Glutamatergic neuron (in vitro differentiated cells): Measurements from ENCODE around the gene MRC2. TPM values are rescaled to one million over a fixed set of nuclear protein-coding genes. Genes with fewer than 3 reads are reported as not detected.

ENCODE experiments used
- DNase-seq: peaks from one replicate; pipeline ENCODE4 v3.0.0; 2022
- H3K27ac Mint-ChIP-seq: one replicate; pipeline ENCODE4 v1.8.0; 2020; ENCODE audit warnings: mild to moderate bottlenecking, mixed read lengths, inconsistent platforms; ENCODE audit not compliant: unreplicated experiment
- H3K27me3 Mint-ChIP-seq: one replicate; pipeline ENCODE4 v1.8.0; 2020; ENCODE audit warnings: mild to moderate bottlenecking, moderate library complexity, mixed read lengths, inconsistent platforms; ENCODE audit not compliant: unreplicated experiment
- H3K36me3 Mint-ChIP-seq: one replicate; pipeline ENCODE4 v1.8.0; 2020; ENCODE audit warnings: mild to moderate bottlenecking, mixed read lengths, inconsistent platforms; ENCODE audit not compliant: unreplicated experiment
- H3K4me1 Mint-ChIP-seq: one replicate; pipeline ENCODE4 v1.8.0; 2020; ENCODE audit warnings: mild to moderate bottlenecking, low read depth, mixed read lengths, inconsistent platforms; ENCODE audit not compliant: unreplicated experiment
- H3K4me3 Mint-ChIP-seq: one replicate; pipeline ENCODE4 v1.8.0; 2020; ENCODE audit warnings: mild to moderate bottlenecking, mixed read lengths, inconsistent platforms; ENCODE audit not compliant: unreplicated experiment
- H3K9me3 Mint-ChIP-seq: one replicate; pipeline ENCODE4 v1.8.0; 2020; ENCODE audit warnings: mild to moderate bottlenecking, moderate library complexity, mixed read lengths, inconsistent platforms; ENCODE audit not compliant: unreplicated experiment
- CTCF ChIP-seq: fragments of 200-600 bp; sonication (generic); IDR thresholded peaks from one replicate; pipeline ENCODE4 v1.5.0; 2021; ENCODE audit not compliant: partially characterized antibody, unreplicated experiment
- total RNA-seq: library from RNA; stranded (reverse); fragmentation: NEBNext Ultra II Directional; extraction: Animal tissue kit (Norgen Biotek cat#: 25700); gene quantifications from one replicate; pipeline ENCODE4 v1.2.1, GENCODE V29; 2021; ENCODE audit not compliant: unreplicated experiment

MRC2 gene
- total RNA-seq, 1 donor from 2014 or later = 24.0 TPM

DNA sequence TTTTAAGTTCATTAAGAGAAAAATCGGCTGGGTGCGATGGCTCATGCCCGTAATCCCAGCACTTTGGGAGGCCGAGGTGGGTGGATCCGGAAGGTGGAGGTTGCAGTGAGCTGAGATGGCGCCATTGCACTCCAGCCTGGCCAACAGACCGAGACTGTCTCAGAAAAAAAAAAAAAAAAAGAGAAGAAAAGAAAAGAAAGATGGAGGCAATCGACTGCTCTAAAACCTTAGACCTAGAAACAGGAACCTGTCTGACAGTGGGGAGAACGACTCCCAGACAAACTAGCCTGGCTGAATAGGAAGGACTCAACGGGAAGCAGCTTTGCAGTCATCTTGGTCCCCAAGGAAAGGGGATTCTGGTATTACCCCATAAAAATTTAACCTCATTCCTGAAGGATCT, 13.7 kb downstream of the MRC2 start:
- no peak for TF ChIP-seq CTCF
- no peak overlapping the region for H3K27ac Mint-ChIP-seq
- peaks cover 9% of the 10 kb centered on the region for H3K4me1 Mint-ChIP-seq
- no peak for DNase-seq
- H3K9me3 Mint-ChIP-seq = no peaks in the 10 kb centered on the region
- no peaks in the 10 kb centered on the region for H3K27me3 Mint-ChIP-seq
- H3K36me3 Mint-ChIP-seq = no peaks in the 10 kb centered on the region
- no peak overlapping the region for H3K4me3 Mint-ChIP-seq

GRCh38 chr17:62641951-62642350, 14.5 kb downstream of the MRC2 start:
- Mint-ChIP-seq H3K9me3 (no peaks in the 10 kb centered on the region), H3K4me3 (no peak overlapping the region), H3K27me3 (no peaks in the 10 kb centered on the region), H3K27ac (no peak overlapping the region), H3K36me3 (no peaks in the 10 kb centered on the region), H3K4me1 (peaks cover 9% of the 10 kb centered on the region)
- DNase-seq = no peak
- TF ChIP-seq CTCF = no peak

- DNase-seq = no peak
- Mint-ChIP-seq H3K27me3 (no peaks in the 10 kb centered on the region), H3K4me1 (peaks cover 9% of the 10 kb centered on the region), H3K9me3 (no peaks in the 10 kb centered on the region), H3K27ac (no peak overlapping the region), H3K4me3 (no peak overlapping the region), H3K36me3 (no peaks in the 10 kb centered on the region)
- TF ChIP-seq CTCF = no peak
These were observed 16.0 kb downstream of the MRC2 start for GRCh38 chr17:62643496-62643895.

DNA sequence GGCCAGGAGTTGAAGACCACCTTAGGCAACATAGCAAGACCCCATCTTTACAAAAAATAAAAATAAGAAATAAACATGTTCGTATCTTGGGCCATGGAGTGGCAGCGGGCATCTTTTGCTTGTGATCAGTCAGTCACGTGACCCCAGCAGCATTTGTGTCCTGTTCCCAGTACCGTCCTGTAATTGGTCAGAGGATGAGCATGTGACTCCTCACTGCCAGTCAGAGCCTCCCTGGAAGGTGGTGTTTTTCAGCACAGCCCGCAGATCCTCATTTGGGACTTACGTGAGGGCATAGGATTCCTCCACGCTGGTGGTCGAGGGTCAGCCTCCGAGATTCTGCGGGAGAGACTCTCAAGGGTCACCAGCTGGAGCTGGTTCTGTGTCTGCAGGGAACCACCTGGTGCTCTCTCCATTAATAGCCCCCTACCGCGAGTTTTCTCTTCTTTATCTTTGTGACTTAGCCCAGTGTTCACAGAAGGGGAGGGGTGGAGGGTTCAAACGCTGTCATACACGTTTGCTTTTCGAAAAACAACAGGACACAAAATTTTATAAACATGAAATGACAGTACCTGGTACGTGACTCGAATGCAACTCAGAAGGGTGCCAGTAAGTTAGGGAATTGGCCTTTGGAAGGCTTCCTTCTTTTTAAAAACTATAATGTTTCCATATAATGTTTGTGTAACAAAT, 17.2 kb downstream of the MRC2 start:
- Mint-ChIP-seq H3K27ac (peak overlapping the region; percentile 15), H3K4me3 (peak overlapping the region; percentile 27), H3K9me3 (no peaks in the 10 kb centered on the region), H3K36me3 (no peaks in the 10 kb centered on the region), H3K4me1 (peaks cover 15% of the 10 kb centered on the region), H3K27me3 (no peaks in the 10 kb centered on the region)
- no peak for DNase-seq
- no peak for TF ChIP-seq CTCF

DNA sequence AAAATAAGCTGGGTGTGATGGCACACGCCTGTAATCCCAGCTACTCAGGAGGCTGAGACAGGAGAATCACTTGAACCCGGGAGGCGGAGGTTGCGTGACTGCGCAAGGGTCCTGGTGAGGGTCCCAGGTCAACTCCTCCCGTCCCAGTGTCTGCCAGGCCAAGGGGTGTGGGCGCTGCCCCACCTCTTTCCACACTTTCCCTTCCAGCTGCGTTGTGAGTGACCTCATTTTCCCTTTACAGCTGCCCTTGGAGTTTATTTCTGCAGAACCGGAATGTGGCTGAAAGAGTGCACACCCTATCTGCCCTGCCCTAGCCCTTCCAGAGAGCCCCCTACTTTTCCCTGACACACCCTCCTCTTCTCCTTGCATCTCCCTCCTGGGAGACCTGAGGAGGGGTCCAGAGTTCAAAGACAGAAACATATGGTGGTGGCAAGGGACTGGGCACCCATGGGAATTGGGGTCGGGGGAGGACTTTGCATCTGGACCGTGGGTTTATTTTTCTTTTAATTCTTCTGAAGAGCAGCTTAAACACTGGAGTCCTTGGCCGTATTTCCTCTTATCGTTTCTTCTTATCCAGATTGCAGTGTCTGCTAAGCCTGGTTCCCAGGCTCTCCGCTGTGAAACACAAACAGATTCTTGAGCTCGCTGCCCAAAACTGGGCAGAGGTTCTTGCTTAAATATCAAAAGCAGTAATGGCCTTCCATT, 20.9 kb downstream of the MRC2 start:
- Mint-ChIP-seq H3K36me3 (no peaks in the 10 kb centered on the region), H3K27me3 (peaks cover 5% of the 10 kb centered on the region), H3K27ac (no peak overlapping the region), H3K4me3 (no peak overlapping the region), H3K9me3 (peaks cover 6% of the 10 kb centered on the region), H3K4me1 (peaks cover 22% of the 10 kb centered on the region)
- TF ChIP-seq CTCF = no peak
- no peak for DNase-seq
